Measurements from ENCODE around the gene CLDN20.
"Not testable (repeated sequence)": the region's sequence is repeated elsewhere in the genome, so short reads cannot be mapped to it uniquely, and the experiment has no call there.

- TF ChIP-seq, protein P1, sequence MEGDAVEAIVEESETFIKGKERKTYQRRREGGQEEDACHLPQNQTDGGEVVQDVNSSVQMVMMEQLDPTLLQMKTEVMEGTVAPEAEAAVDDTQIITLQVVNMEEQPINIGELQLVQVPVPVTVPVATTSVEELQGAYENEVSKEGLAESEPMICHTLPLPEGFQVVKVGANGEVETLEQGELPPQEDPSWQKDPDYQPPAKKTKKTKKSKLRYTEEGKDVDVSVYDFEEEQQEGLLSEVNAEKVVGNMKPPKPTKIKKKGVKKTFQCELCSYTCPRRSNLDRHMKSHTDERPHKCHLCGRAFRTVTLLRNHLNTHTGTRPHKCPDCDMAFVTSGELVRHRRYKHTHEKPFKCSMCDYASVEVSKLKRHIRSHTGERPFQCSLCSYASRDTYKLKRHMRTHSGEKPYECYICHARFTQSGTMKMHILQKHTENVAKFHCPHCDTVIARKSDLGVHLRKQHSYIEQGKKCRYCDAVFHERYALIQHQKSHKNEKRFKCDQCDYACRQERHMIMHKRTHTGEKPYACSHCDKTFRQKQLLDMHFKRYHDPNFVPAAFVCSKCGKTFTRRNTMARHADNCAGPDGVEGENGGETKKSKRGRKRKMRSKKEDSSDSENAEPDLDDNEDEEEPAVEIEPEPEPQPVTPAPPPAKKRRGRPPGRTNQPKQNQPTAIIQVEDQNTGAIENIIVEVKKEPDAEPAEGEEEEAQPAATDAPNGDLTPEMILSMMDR (IDR thresholded peaks at IDR 0.05; ENCODE audit: extremely low read depth in 1 of 2, insufficient read depth in 1 of 2, low read depth in 1 of 2, low read length in 2 of 2) = not testable (repeated sequence)
- not testable (repeated sequence) for TF ChIP-seq POLR2A (IDR thresholded peaks at IDR 0.05; ENCODE audit: low read depth, low read length)
Measured at GRCh38 chr6:155218711-155219110, 45.1 kb upstream of the CLDN20 start.

Data from endothelial cell of umbilical vein (primary cell).